ENCODE data around the gene PDE10A. TPM values are rescaled to one million over a fixed set of nuclear protein-coding genes. Genes with fewer than 3 reads are reported as not detected.

PDE10A gene
- total RNA-seq, 1 experiment from 2014 or later, result 3.1 TPM

GRCh38 chr6:165675120-165675519 lies 12.1 kb upstream of the PDE10A start (continued):
- no peak for TF ChIP-seq PREB (CRISPR knock-in tag; IDR thresholded peaks at IDR 0.05; ENCODE audit: borderline replicate concordance)
- TF ChIP-seq JAZF1 (CRISPR knock-in tag; IDR thresholded peaks at IDR 0.05), result no peak
- TF ChIP-seq FOXJ3 (CRISPR knock-in tag; IDR thresholded peaks at IDR 0.05; ENCODE audit: borderline replicate concordance), result no peak
- TF ChIP-seq FOXK1 (CRISPR knock-in tag; IDR thresholded peaks at IDR 0.05), result no peak
- TF ChIP-seq PRRX2 (CRISPR knock-in tag; IDR thresholded peaks at IDR 0.05), result no peak
- TF ChIP-seq RELA (CRISPR knock-in tag; IDR thresholded peaks at IDR 0.05; ENCODE audit: borderline replicate concordance), result no peak

GRCh38 chr6:165674155-165675029 lies 11.4 kb upstream of the PDE10A start:
- ATAC-seq, result peak; percentile 14; the same call in 1 of the 2 replicates
- Mint-ChIP-seq H3K9me3 (no peaks in the 10 kb centered on the region), H3K4me3 (no peak overlapping the region), H3K27me3 (ENCODE audit: low read depth) (no peaks in the 10 kb centered on the region), H3K4me1 (peaks cover 53% of the 10 kb centered on the region), H3K36me3 (no peaks in the 10 kb centered on the region), H3K27ac (no peak overlapping the region)
- CTCF ChIA-PET, result interaction anchor here (1.9 kb wide), 1 partner anchor 234 kb away, joined by 7 read pairs; no protein-coding TSS in a partner anchor
- POLR2A ChIA-PET, result no interaction called here
- DNase-seq (ENCODE audit: low spot score), result no peak
- TF ChIP-seq NR2C2 (CRISPR knock-in tag; IDR thresholded peaks at IDR 0.05), result no peak

DNA sequence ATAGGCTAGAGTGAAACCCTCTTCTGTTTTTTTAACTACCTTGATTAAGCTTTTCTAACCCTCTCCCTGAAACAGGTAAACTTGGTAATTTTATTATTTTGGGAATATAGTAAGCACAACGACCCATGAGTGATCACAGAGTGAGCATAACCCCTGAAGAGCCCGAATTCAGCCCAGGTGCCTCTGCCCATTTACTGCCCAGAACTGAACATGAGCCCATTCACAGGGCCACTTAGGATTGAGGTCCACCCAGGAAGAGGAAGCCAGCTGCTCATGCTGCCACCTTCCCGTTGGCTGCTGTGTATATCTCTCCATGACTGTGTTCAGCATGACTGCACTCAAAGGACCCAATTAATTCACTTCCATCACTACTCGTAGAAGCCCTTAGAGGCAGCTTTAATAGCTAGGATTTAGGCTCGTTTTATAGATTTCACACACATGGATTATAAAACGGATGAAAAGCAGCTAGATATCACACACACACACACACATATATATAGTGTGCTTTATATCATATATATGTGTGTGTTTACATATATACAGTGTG lies 8.3 kb upstream of the PDE10A start:
- H3K27me3 Mint-ChIP-seq (ENCODE audit: low read depth), result peaks cover 7% of the 10 kb centered on the region
- CTCF ChIA-PET, result interaction anchor here (2.6 kb wide), 1 partner anchor 231 kb away, joined by 10 read pairs; no protein-coding TSS in a partner anchor

DNA sequence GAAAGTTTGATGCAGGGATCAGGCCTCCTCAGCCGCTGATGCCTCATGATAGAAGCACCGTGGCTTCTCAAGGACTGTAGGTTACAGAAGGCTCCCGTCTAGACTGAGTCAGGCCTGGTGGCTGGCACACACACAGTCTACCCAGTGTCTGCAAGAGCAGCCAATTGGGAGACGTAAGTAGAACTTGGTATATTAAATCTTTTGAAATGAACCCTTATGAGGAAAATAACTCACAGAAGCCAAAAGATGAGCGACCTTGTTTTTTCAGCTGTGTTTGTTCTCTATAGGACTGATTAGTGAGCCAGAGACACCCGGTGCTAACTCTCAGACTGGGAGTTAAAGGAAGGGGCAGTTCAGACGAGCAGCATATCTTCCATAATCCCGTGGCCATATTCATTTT lies 5.9 kb upstream of the PDE10A start:
- TF ChIP-seq SOX15 (CRISPR knock-in tag; IDR thresholded peaks at IDR 0.05) (no peak), KAT7 (CRISPR knock-in tag; IDR thresholded peaks at IDR 0.05; ENCODE audit: borderline replicate concordance) (no peak), IRF1 (CRISPR knock-in tag; IDR thresholded peaks at IDR 0.05) (no peak), SP1 (CRISPR knock-in tag; conservative IDR thresholded peaks at IDR 0.05) (no peak), TEAD1 (CRISPR knock-in tag; IDR thresholded peaks at IDR 0.05) (no peak), FOXJ3 (CRISPR knock-in tag; IDR thresholded peaks at IDR 0.05; ENCODE audit: borderline replicate concordance) (no peak), USF1 (CRISPR knock-in tag; IDR thresholded peaks at IDR 0.05) (no peak), SMAD4 (CRISPR knock-in tag; IDR thresholded peaks at IDR 0.05) (no peak), TP53 (CRISPR knock-in tag; IDR thresholded peaks at IDR 0.05) (no peak), ZNF671 (CRISPR knock-in tag; IDR thresholded peaks at IDR 0.05) (no peak), GRHL2 (CRISPR knock-in tag; IDR thresholded peaks at IDR 0.05; ENCODE audit: insufficient replicate concordance, severe bottlenecking) (no peak), ZNF138 (CRISPR knock-in tag; conservative IDR thresholded peaks at IDR 0.05) (no peak)
- TF ChIP-seq, protein P1, sequence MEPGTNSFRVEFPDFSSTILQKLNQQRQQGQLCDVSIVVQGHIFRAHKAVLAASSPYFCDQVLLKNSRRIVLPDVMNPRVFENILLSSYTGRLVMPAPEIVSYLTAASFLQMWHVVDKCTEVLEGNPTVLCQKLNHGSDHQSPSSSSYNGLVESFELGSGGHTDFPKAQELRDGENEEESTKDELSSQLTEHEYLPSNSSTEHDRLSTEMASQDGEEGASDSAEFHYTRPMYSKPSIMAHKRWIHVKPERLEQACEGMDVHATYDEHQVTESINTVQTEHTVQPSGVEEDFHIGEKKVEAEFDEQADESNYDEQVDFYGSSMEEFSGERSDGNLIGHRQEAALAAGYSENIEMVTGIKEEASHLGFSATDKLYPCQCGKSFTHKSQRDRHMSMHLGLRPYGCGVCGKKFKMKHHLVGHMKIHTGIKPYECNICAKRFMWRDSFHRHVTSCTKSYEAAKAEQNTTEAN (CRISPR knock-in tag; IDR thresholded peaks at IDR 0.05), result no peak
- no peaks in the 10 kb centered on the region for H3K9me3 Mint-ChIP-seq
- H3K4me3 Mint-ChIP-seq, result no peak overlapping the region
- DNase-seq (ENCODE audit: low spot score) (no peak), ATAC-seq (peak; percentile 71)
- no peaks in the 10 kb centered on the region for H3K36me3 Mint-ChIP-seq
- H3K4me1 Mint-ChIP-seq, result peaks cover 68% of the 10 kb centered on the region
- ChIA-PET CTCF (interaction anchor here (2.6 kb wide), 1 partner anchor 229 kb away, joined by 10 read pairs; no protein-coding TSS in a partner anchor), POLR2A (no interaction called here)
- H3K27ac Mint-ChIP-seq, result no peak overlapping the region
- H3K27me3 Mint-ChIP-seq (ENCODE audit: low read depth), result peaks cover 30% of the 10 kb centered on the region

More for the DNA sequence above, 8.3 kb upstream of the PDE10A start:
- Mint-ChIP-seq H3K27ac (no peak overlapping the region), H3K4me1 (peaks cover 61% of the 10 kb centered on the region), H3K9me3 (no peaks in the 10 kb centered on the region), H3K4me3 (no peak overlapping the region), H3K36me3 (no peaks in the 10 kb centered on the region)
- no peak for TF ChIP-seq SOX15 (CRISPR knock-in tag; IDR thresholded peaks at IDR 0.05)
- no peak for TF ChIP-seq NR3C1 (CRISPR knock-in tag; conservative IDR thresholded peaks at IDR 0.05; ENCODE audit: low read depth)
- no peak for TF ChIP-seq GRHL2 (CRISPR knock-in tag; IDR thresholded peaks at IDR 0.05; ENCODE audit: insufficient replicate concordance, severe bottlenecking)
- TF ChIP-seq SMAD4 (CRISPR knock-in tag; IDR thresholded peaks at IDR 0.05), result no peak
- no peak for TF ChIP-seq JAZF1 (CRISPR knock-in tag; IDR thresholded peaks at IDR 0.05)
- TF ChIP-seq, protein P2, sequence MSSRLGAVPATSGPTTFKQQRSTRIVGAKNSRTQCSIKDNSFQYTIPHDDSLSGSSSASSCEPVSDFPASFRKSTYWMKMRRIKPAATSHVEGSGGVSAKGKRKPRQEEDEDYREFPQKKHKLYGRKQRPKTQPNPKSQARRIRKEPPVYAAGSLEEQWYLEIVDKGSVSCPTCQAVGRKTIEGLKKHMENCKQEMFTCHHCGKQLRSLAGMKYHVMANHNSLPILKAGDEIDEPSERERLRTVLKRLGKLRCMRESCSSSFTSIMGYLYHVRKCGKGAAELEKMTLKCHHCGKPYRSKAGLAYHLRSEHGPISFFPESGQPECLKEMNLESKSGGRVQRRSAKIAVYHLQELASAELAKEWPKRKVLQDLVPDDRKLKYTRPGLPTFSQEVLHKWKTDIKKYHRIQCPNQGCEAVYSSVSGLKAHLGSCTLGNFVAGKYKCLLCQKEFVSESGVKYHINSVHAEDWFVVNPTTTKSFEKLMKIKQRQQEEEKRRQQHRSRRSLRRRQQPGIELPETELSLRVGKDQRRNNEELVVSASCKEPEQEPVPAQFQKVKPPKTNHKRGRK (CRISPR knock-in tag; IDR thresholded peaks at IDR 0.05; ENCODE audit: borderline replicate concordance), result no peak
- ATAC-seq, result no peak
- POLR2A ChIA-PET, result no interaction called here
- no peak for DNase-seq (ENCODE audit: low spot score)

Data from WTC11 (cell line).